Fibroblast of lung (primary cell): ENCODE data around the gene MYH9.

ENCODE experiments used
- EZH2 ChIP-seq: IDR thresholded peaks from 2 replicates; pipeline ENCODE4 v1.5.1; 2012; ENCODE audit warnings: low read length, control low read depth, mild to moderate bottlenecking; ENCODE audit errors: missing control alignments
- TF ChIP-seq, protein P1 (sequence below), 2 donors: IDR thresholded peaks in 1 of 2; conservative IDR thresholded peaks in 1 of 2; 1 replicate in 1 of 2; 2 replicates in 1 of 2; pipeline ENCODE4 v1.5.1; 2011 to 2012; ENCODE audit warnings: low read length in 2 of 2, control low read depth in 1 of 2, inconsistent platforms in 1 of 2, low read depth in 1 of 2, mild to moderate bottlenecking in 1 of 2

DNA sequence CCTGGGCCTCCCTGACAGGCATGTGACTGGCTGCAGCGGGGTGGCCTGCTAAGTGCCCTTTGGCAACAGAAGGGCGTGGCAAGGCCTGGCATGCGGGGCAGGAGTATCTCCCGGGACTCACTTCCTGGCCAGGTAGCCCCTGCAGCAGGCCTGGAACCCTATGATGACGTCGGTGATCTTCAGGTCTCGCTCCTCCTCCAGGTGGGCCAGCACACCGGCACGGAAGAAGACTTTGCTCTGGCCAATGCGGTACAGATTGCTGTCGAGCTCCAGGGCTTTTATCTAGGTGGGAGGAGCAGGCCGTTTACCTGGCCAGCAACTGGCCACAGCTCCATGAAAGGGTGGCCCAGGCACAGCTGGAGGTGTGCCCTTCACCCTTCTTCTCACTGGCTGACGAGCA is 83.9 kb downstream of the MYH9 start:
- TF ChIP-seq, protein P1, sequence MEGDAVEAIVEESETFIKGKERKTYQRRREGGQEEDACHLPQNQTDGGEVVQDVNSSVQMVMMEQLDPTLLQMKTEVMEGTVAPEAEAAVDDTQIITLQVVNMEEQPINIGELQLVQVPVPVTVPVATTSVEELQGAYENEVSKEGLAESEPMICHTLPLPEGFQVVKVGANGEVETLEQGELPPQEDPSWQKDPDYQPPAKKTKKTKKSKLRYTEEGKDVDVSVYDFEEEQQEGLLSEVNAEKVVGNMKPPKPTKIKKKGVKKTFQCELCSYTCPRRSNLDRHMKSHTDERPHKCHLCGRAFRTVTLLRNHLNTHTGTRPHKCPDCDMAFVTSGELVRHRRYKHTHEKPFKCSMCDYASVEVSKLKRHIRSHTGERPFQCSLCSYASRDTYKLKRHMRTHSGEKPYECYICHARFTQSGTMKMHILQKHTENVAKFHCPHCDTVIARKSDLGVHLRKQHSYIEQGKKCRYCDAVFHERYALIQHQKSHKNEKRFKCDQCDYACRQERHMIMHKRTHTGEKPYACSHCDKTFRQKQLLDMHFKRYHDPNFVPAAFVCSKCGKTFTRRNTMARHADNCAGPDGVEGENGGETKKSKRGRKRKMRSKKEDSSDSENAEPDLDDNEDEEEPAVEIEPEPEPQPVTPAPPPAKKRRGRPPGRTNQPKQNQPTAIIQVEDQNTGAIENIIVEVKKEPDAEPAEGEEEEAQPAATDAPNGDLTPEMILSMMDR (conservative IDR thresholded peaks at IDR 0.05 in 1 of 2, IDR thresholded peaks at IDR 0.05 in 1 of 2; ENCODE audit: low read depth in 1 of 2, low read length in 2 of 2) = no peak
- no peak for TF ChIP-seq EZH2
